Activated CD4-positive, alpha-beta T cell treated with anti-CD3 and anti-CD28 coated beads, Interleukin-2, amount 50 U/mL, for 24 hours (primary cell): ENCODE data around the gene PDAP1.
"Not testable (repeated sequence)": the region's sequence is repeated elsewhere in the genome, so short reads cannot be mapped to it uniquely, and the experiment has no call there.

Experiments
- DNase-seq, 2 donors: peaks; one replicate each; pipeline ENCODE4 v3.0.0-alpha.2; 2020; ENCODE audit warnings: low read depth in 1 of 2, low spot score in 1 of 2

PDAP1 gene

GRCh38 chr7:99357701-99358490 is 50.5 kb downstream of the PDAP1 start:
- DNase-seq: no peak

- DNase-seq: no peak
Observed at GRCh38 chr7:99355098-99355497, 53.3 kb downstream of the PDAP1 start.

GRCh38 chr7:99352247-99352646 is 56.1 kb downstream of the PDAP1 start:
- no peak for DNase-seq

GRCh38 chr7:99350641-99351040 is 57.8 kb downstream of the PDAP1 start:
- not testable (repeated sequence) for DNase-seq
